ENCODE results near the gene PDS5A.
"Not testable (repeated sequence)": the region's sequence is repeated elsewhere in the genome, so short reads cannot be mapped to it uniquely, and the experiment has no call there.

PDS5A gene

GRCh38 chr4:39905019-39905418 lies 72.7 kb downstream of the PDS5A start:
- H3K4me3 Mint-ChIP-seq; H3K4me1 Mint-ChIP-seq (ENCODE audit: low read depth); H3K27ac Mint-ChIP-seq; H3K9me3 Mint-ChIP-seq; DNase-seq (ENCODE audit: low spot score); H3K27me3 Mint-ChIP-seq (ENCODE audit: low read depth): not testable (repeated sequence)
- H3K36me3 Mint-ChIP-seq (ENCODE audit: low read depth) = peaks cover 54% of the 10 kb centered on the region

GRCh38 chr4:39900966-39901365 lies 76.7 kb downstream of the PDS5A start:
- DNase-seq (ENCODE audit: low spot score) = no peak
- Mint-ChIP-seq H3K27me3 (ENCODE audit: low read depth) (no peaks in the 10 kb centered on the region), H3K4me3 (no peak overlapping the region), H3K4me1 (ENCODE audit: low read depth) (no peaks in the 10 kb centered on the region), H3K9me3 (no peaks in the 10 kb centered on the region), H3K36me3 (ENCODE audit: low read depth) (peaks cover 58% of the 10 kb centered on the region), H3K27ac (no peak overlapping the region)

- no peak for DNase-seq (ENCODE audit: low spot score)
- Mint-ChIP-seq H3K27me3 (ENCODE audit: low read depth) (no peaks in the 10 kb centered on the region), H3K4me1 (ENCODE audit: low read depth) (no peaks in the 10 kb centered on the region), H3K4me3 (no peak overlapping the region), H3K9me3 (no peaks in the 10 kb centered on the region), H3K27ac (no peak overlapping the region), H3K36me3 (ENCODE audit: low read depth) (peaks cover 62% of the 10 kb centered on the region)
Measured at GRCh38 chr4:39899291-39899690, 78.4 kb downstream of the PDS5A start.

GRCh38 chr4:39898015-39898414 lies 79.7 kb downstream of the PDS5A start:
- no peaks in the 10 kb centered on the region for H3K9me3 Mint-ChIP-seq
- no peaks in the 10 kb centered on the region for H3K4me1 Mint-ChIP-seq (ENCODE audit: low read depth)
- H3K27ac Mint-ChIP-seq = no peak overlapping the region
- H3K27me3 Mint-ChIP-seq (ENCODE audit: low read depth) = no peaks in the 10 kb centered on the region
- peaks cover 62% of the 10 kb centered on the region for H3K36me3 Mint-ChIP-seq (ENCODE audit: low read depth)
- DNase-seq (ENCODE audit: low spot score) = no peak
- H3K4me3 Mint-ChIP-seq = no peak overlapping the region

- no peak overlapping the region for H3K4me3 Mint-ChIP-seq
- H3K27me3 Mint-ChIP-seq (ENCODE audit: low read depth) = no peaks in the 10 kb centered on the region
- peaks cover 51% of the 10 kb centered on the region for H3K36me3 Mint-ChIP-seq (ENCODE audit: low read depth)
- no peak overlapping the region for H3K27ac Mint-ChIP-seq
- DNase-seq (ENCODE audit: low spot score) = no peak
- H3K9me3 Mint-ChIP-seq = no peaks in the 10 kb centered on the region
- H3K4me1 Mint-ChIP-seq (ENCODE audit: low read depth) = peaks cover 2% of the 10 kb centered on the region
Measured at GRCh38 chr4:39893693-39894072, 84.0 kb downstream of the PDS5A start.

GRCh38 chr4:39892988-39893692 lies 84.6 kb downstream of the PDS5A start:
- no peaks in the 10 kb centered on the region for H3K9me3 Mint-ChIP-seq
- H3K27me3 Mint-ChIP-seq (ENCODE audit: low read depth) = no peaks in the 10 kb centered on the region
- H3K4me3 Mint-ChIP-seq = no peak overlapping the region
- no peak overlapping the region for H3K27ac Mint-ChIP-seq
- no peak for DNase-seq (ENCODE audit: low spot score)
- peaks cover 2% of the 10 kb centered on the region for H3K4me1 Mint-ChIP-seq (ENCODE audit: low read depth)
- H3K36me3 Mint-ChIP-seq (ENCODE audit: low read depth) = peaks cover 55% of the 10 kb centered on the region

GRCh38 chr4:39889226-39889625 lies 88.5 kb downstream of the PDS5A start:
- DNase-seq (ENCODE audit: low spot score) = no peak
- no peaks in the 10 kb centered on the region for H3K9me3 Mint-ChIP-seq
- peaks cover 2% of the 10 kb centered on the region for H3K4me1 Mint-ChIP-seq (ENCODE audit: low read depth)
- H3K27me3 Mint-ChIP-seq (ENCODE audit: low read depth) = no peaks in the 10 kb centered on the region
- H3K36me3 Mint-ChIP-seq (ENCODE audit: low read depth) = peaks cover 65% of the 10 kb centered on the region
- H3K27ac Mint-ChIP-seq = no peak overlapping the region
- H3K4me3 Mint-ChIP-seq = no peak overlapping the region

- Mint-ChIP-seq H3K36me3 (ENCODE audit: low read depth) (peaks cover 68% of the 10 kb centered on the region), H3K27ac (no peak overlapping the region)
- no peak for DNase-seq (ENCODE audit: low spot score)
Measured at GRCh38 chr4:39888541-39888940, 89.2 kb downstream of the PDS5A start.

GRCh38 chr4:39883646-39884045 lies 94.1 kb downstream of the PDS5A start:
- Mint-ChIP-seq H3K4me1 (ENCODE audit: low read depth) (peaks cover 5% of the 10 kb centered on the region), H3K27me3 (ENCODE audit: low read depth) (no peaks in the 10 kb centered on the region), H3K36me3 (ENCODE audit: low read depth) (peaks cover 64% of the 10 kb centered on the region), H3K4me3 (no peak overlapping the region), H3K27ac (no peak overlapping the region), H3K9me3 (no peaks in the 10 kb centered on the region)
- no peak for DNase-seq (ENCODE audit: low spot score)

More at GRCh38 chr4:39888541-39888940, 89.2 kb downstream of the PDS5A start:
- Mint-ChIP-seq H3K27me3 (ENCODE audit: low read depth) (no peaks in the 10 kb centered on the region), H3K9me3 (no peaks in the 10 kb centered on the region), H3K4me1 (ENCODE audit: low read depth) (peaks cover 2% of the 10 kb centered on the region), H3K4me3 (no peak overlapping the region)

- no peaks in the 10 kb centered on the region for H3K9me3 Mint-ChIP-seq
Measured at GRCh38 chr4:39881789-39882188, 95.9 kb downstream of the PDS5A start.

GRCh38 chr4:39877971-39878370 lies 99.7 kb downstream of the PDS5A start:
- Mint-ChIP-seq H3K4me3 (no peak overlapping the region), H3K9me3 (no peaks in the 10 kb centered on the region), H3K27me3 (ENCODE audit: low read depth) (no peaks in the 10 kb centered on the region), H3K36me3 (ENCODE audit: low read depth) (peaks cover 43% of the 10 kb centered on the region), H3K27ac (no peak overlapping the region), H3K4me1 (ENCODE audit: low read depth) (peaks cover 24% of the 10 kb centered on the region)
- DNase-seq (ENCODE audit: low spot score) = no peak

More at GRCh38 chr4:39881789-39882188, 95.9 kb downstream of the PDS5A start:
- no peak overlapping the region for H3K4me3 Mint-ChIP-seq
- no peak for DNase-seq (ENCODE audit: low spot score)
- peaks cover 5% of the 10 kb centered on the region for H3K4me1 Mint-ChIP-seq (ENCODE audit: low read depth)
- peaks cover 51% of the 10 kb centered on the region for H3K36me3 Mint-ChIP-seq (ENCODE audit: low read depth)
- H3K27ac Mint-ChIP-seq = no peak overlapping the region
- no peaks in the 10 kb centered on the region for H3K27me3 Mint-ChIP-seq (ENCODE audit: low read depth)

GRCh38 chr4:39873823-39874222 lies 103.9 kb downstream of the PDS5A start:
- Mint-ChIP-seq H3K27ac (peak overlapping the region; percentile 45), H3K4me3 (peak overlapping the region; percentile 5)
- peak; percentile 9 for DNase-seq (ENCODE audit: low spot score)

GRCh38 chr4:39865280-39865679 lies 112.4 kb downstream of the PDS5A start:
- DNase-seq (ENCODE audit: low spot score) = no peak
- Mint-ChIP-seq H3K4me1 (ENCODE audit: low read depth) (peaks cover 3% of the 10 kb centered on the region), H3K36me3 (ENCODE audit: low read depth) (peaks cover 37% of the 10 kb centered on the region), H3K4me3 (no peak overlapping the region), H3K9me3 (no peaks in the 10 kb centered on the region), H3K27ac (no peak overlapping the region), H3K27me3 (ENCODE audit: low read depth) (no peaks in the 10 kb centered on the region)

More at GRCh38 chr4:39873823-39874222, 103.9 kb downstream of the PDS5A start:
- Mint-ChIP-seq H3K9me3 (no peaks in the 10 kb centered on the region), H3K4me1 (ENCODE audit: low read depth) (peaks cover 20% of the 10 kb centered on the region), H3K27me3 (ENCODE audit: low read depth) (no peaks in the 10 kb centered on the region), H3K36me3 (ENCODE audit: low read depth) (peaks cover 43% of the 10 kb centered on the region)

GRCh38 chr4:39864391-39864790 lies 113.3 kb downstream of the PDS5A start:
- peaks cover 44% of the 10 kb centered on the region for H3K36me3 Mint-ChIP-seq (ENCODE audit: low read depth)

GRCh38 chr4:39860804-39861203 lies 116.9 kb downstream of the PDS5A start:
- Mint-ChIP-seq H3K4me1 (ENCODE audit: low read depth) (peaks cover 4% of the 10 kb centered on the region), H3K27me3 (ENCODE audit: low read depth) (no peaks in the 10 kb centered on the region), H3K36me3 (ENCODE audit: low read depth) (peaks cover 61% of the 10 kb centered on the region), H3K9me3 (peaks cover 8% of the 10 kb centered on the region), H3K4me3 (no peak overlapping the region), H3K27ac (no peak overlapping the region)
- no peak for DNase-seq (ENCODE audit: low spot score)

More at GRCh38 chr4:39864391-39864790, 113.3 kb downstream of the PDS5A start:
- no peak for DNase-seq (ENCODE audit: low spot score)
- Mint-ChIP-seq H3K9me3 (no peaks in the 10 kb centered on the region), H3K4me1 (ENCODE audit: low read depth) (peaks cover 3% of the 10 kb centered on the region), H3K27ac (no peak overlapping the region), H3K27me3 (ENCODE audit: low read depth) (no peaks in the 10 kb centered on the region), H3K4me3 (no peak overlapping the region)
